NT2/D1 (cell line): ENCODE results near the gene ADAM17.

Experiments
- SUZ12 ChIP-seq: IDR thresholded peaks from 2 replicates; pipeline ENCODE4 v1.6.1; 2011; ENCODE audit not compliant: insufficient read length, insufficient read depth; ENCODE audit errors: extremely low read depth
- YY1 ChIP-seq: IDR thresholded peaks from 2 replicates; pipeline ENCODE4 v1.6.1; 2011; ENCODE audit not compliant: insufficient read length, insufficient read depth

- TF ChIP-seq YY1 (no peak), SUZ12 (no peak)
Observed at GRCh38 chr2:9539531-9539930, 16.1 kb downstream of the ADAM17 start.
